ENCODE measurements around the gene AQP6. TPM values are rescaled to one million over a fixed set of nuclear protein-coding genes. Genes with fewer than 3 reads are reported as not detected.

AQP6 gene
- total RNA-seq, 1 experiment from 2014 or later: 0.31 TPM

- H3K36me3 ChIP-seq (ENCODE audit: control insufficient read depth, insufficient read depth, low read length): no peaks in the 10 kb centered on the region
- peak overlapping the region; percentile 31 for H3K27ac ChIP-seq (ENCODE audit: low read length)
- H3K4me1 ChIP-seq (ENCODE audit: control insufficient read depth, insufficient read depth, low read length): peaks cover 13% of the 10 kb centered on the region
- BruUV-seq (replicated peaks): no TSS peak
- intact Hi-C loops (cut with micrococcal nuclease; ENCODE audit: unreplicated experiment): loop anchor here (5.0 kb wide), 1 partner anchor 82 kb away; no protein-coding TSS in a partner anchor
- DNase-seq (ENCODE audit: low read depth, low spot score) (no peak), ATAC-seq (no peak)
- H3K27me3 ChIP-seq (ENCODE audit: control insufficient read depth, insufficient read depth, low read length): no peaks in the 10 kb centered on the region
- H3K9me3 ChIP-seq (ENCODE audit: control insufficient read depth, insufficient read depth, low read depth, low read length): no peaks in the 10 kb centered on the region
- in situ Hi-C loops (cut with HindIII; ENCODE audit: low pct_unique_long_range_greater_than_20kb, low sequenced_read_pairs): no loop called here
- no peak overlapping the region for H3K4me3 ChIP-seq (ENCODE audit: low read depth in 2 of 2, low read length in 2 of 2)
- ChIA-PET CTCF (interaction anchor here (0.5 to 0.6 kb wide), 2 partner anchors 29 to 142 kb away, joined by 3 to 5 read pairs; no protein-coding TSS in a partner anchor), POLR2A (interaction anchor here (0.7 kb wide), 1 partner anchor 124 kb away, joined by 3 read pairs; no protein-coding TSS in a partner anchor)
- TF ChIP-seq TCF7L2 (IDR thresholded peaks at IDR 0.05; ENCODE audit: low read depth, low read length) (no peak), POLR2AphosphoS5 (IDR thresholded peaks at IDR 0.05; ENCODE audit: low read depth, low read length) (no peak), CTCF (IDR thresholded peaks at IDR 0.05) (no peak), SIN3A (IDR thresholded peaks at IDR 0.05; ENCODE audit: borderline replicate concordance, insufficient read depth, low read depth, low read length) (no peak)
- TF ChIP-seq, protein P1, sequence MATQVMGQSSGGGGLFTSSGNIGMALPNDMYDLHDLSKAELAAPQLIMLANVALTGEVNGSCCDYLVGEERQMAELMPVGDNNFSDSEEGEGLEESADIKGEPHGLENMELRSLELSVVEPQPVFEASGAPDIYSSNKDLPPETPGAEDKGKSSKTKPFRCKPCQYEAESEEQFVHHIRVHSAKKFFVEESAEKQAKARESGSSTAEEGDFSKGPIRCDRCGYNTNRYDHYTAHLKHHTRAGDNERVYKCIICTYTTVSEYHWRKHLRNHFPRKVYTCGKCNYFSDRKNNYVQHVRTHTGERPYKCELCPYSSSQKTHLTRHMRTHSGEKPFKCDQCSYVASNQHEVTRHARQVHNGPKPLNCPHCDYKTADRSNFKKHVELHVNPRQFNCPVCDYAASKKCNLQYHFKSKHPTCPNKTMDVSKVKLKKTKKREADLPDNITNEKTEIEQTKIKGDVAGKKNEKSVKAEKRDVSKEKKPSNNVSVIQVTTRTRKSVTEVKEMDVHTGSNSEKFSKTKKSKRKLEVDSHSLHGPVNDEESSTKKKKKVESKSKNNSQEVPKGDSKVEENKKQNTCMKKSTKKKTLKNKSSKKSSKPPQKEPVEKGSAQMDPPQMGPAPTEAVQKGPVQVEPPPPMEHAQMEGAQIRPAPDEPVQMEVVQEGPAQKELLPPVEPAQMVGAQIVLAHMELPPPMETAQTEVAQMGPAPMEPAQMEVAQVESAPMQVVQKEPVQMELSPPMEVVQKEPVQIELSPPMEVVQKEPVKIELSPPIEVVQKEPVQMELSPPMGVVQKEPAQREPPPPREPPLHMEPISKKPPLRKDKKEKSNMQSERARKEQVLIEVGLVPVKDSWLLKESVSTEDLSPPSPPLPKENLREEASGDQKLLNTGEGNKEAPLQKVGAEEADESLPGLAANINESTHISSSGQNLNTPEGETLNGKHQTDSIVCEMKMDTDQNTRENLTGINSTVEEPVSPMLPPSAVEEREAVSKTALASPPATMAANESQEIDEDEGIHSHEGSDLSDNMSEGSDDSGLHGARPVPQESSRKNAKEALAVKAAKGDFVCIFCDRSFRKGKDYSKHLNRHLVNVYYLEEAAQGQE (IDR thresholded peaks at IDR 0.05; ENCODE audit: insufficient read depth in 1 of 2, low read depth in 2 of 2, low read length in 1 of 2): no peak
Observed at GRCh38 chr12:49948866-49949845, 23.6 kb upstream of the AQP6 start.

GRCh38 chr12:49949866-49950265, 22.9 kb upstream of the AQP6 start:
- CTCF ChIA-PET: interaction anchor here (0.6 kb wide), 1 partner anchor 141 kb away, joined by 5 read pairs; no protein-coding TSS in a partner anchor

More at GRCh38 chr12:49949866-49950265, 22.9 kb upstream of the AQP6 start:
- POLR2A ChIA-PET: interaction anchor here (0.7 kb wide), 1 partner anchor 123 kb away, joined by 3 read pairs; no protein-coding TSS in a partner anchor
- ATAC-seq (no peak), DNase-seq (ENCODE audit: low read depth, low spot score) (no peak)
- no peaks in the 10 kb centered on the region for H3K36me3 ChIP-seq (ENCODE audit: control insufficient read depth, insufficient read depth, low read length)
- BruUV-seq (replicated peaks): no TSS peak
- no peaks in the 10 kb centered on the region for H3K9me3 ChIP-seq (ENCODE audit: control insufficient read depth, insufficient read depth, low read depth, low read length)
- in situ Hi-C loops (cut with HindIII; ENCODE audit: low pct_unique_long_range_greater_than_20kb, low sequenced_read_pairs) (no loop called here), intact Hi-C loops (cut with micrococcal nuclease; ENCODE audit: unreplicated experiment) (loop anchor here (5.0 to 10.0 kb wide), 2 partner anchors 83 to 175 kb away; no protein-coding TSS in a partner anchor)
- TF ChIP-seq TCF7L2 (IDR thresholded peaks at IDR 0.05; ENCODE audit: low read depth, low read length) (no peak), POLR2AphosphoS5 (IDR thresholded peaks at IDR 0.05; ENCODE audit: low read depth, low read length) (no peak), SIN3A (IDR thresholded peaks at IDR 0.05; ENCODE audit: borderline replicate concordance, insufficient read depth, low read depth, low read length) (no peak), CTCF (IDR thresholded peaks at IDR 0.05) (no peak)
- TF ChIP-seq, protein P1 (IDR thresholded peaks at IDR 0.05; ENCODE audit: insufficient read depth in 1 of 2, low read depth in 2 of 2, low read length in 1 of 2): no peak
- H3K27me3 ChIP-seq (ENCODE audit: control insufficient read depth, insufficient read depth, low read length): no peaks in the 10 kb centered on the region
- H3K27ac ChIP-seq (ENCODE audit: low read length): peak overlapping the region; percentile 31
- H3K4me3 ChIP-seq (ENCODE audit: low read depth in 2 of 2, low read length in 2 of 2): no peak overlapping the region
- H3K4me1 ChIP-seq (ENCODE audit: control insufficient read depth, insufficient read depth, low read length): peaks cover 12% of the 10 kb centered on the region

Data from Panc1 (cell line).